RWPE2 (cell line): ENCODE measurements around the gene SLC43A2.

Source experiments
- ATAC-seq: fragments of 200-7000 bp; cut with Tn5 transposase; 3 replicates; pipeline ENCODE4 v1.9.1; 2021; ENCODE audit warnings: low read depth
- DNase-seq: peaks from one replicate; pipeline ENCODE4 v3.0.0-alpha.2; 2020; ENCODE audit warnings: low spot score
- H3K27ac ChIP-seq: fragments of 450-650 bp; 2 replicates; pipeline ENCODE4 v1.5.1; 2017; ENCODE audit warnings: mild to moderate bottlenecking; ENCODE audit not compliant: poor library complexity, severe bottlenecking
- H3K27me3 ChIP-seq: fragments of 250-450 bp; sonication (Bioruptor Pico); 2 replicates; pipeline ENCODE4 v1.5.1; 2021; ENCODE audit warnings: mild to moderate bottlenecking, moderate library complexity; ENCODE audit not compliant: insufficient read depth, poor library complexity, severe bottlenecking
- H3K36me3 ChIP-seq: fragments of 250-450 bp; sonication (Bioruptor Pico); 2 replicates; pipeline ENCODE4 v1.5.1; 2020; ENCODE audit warnings: low read depth, mild to moderate bottlenecking, moderate library complexity
- H3K4me1 ChIP-seq: fragments of 250-450 bp; sonication (Bioruptor Pico); 2 replicates; pipeline ENCODE4 v1.5.1; 2021; ENCODE audit warnings: mild to moderate bottlenecking, moderate library complexity; ENCODE audit not compliant: insufficient read depth, poor library complexity, severe bottlenecking
- H3K4me3 ChIP-seq: fragments of 250-450 bp; sonication (Bioruptor Pico); 2 replicates; pipeline ENCODE4 v1.5.1; 2021; ENCODE audit warnings: mild to moderate bottlenecking, moderate library complexity; ENCODE audit not compliant: severe bottlenecking
- H3K9me3 ChIP-seq: fragments of 250-450 bp; sonication (Bioruptor Pico); 2 replicates; pipeline ENCODE4 v1.5.1; 2021; ENCODE audit warnings: mild to moderate bottlenecking, moderate library complexity; ENCODE audit not compliant: severe bottlenecking
- CTCF ChIP-seq: fragments of 450-650 bp; IDR thresholded peaks from one replicate; pipeline ENCODE4 v1.5.1; 2017; ENCODE audit warnings: mild to moderate bottlenecking, moderate library complexity; ENCODE audit not compliant: poor library complexity, severe bottlenecking

Gene SLC43A2

GRCh38 chr17:1643293-1643998 lies 14.8 kb upstream of the SLC43A2 start:
- ATAC-seq, result peak; percentile 44; the same call in 2 of the 3 replicates
- peak; percentile 31 for TF ChIP-seq CTCF
- Histone ChIP-seq H3K27me3 (no peaks in the 10 kb centered on the region), H3K9me3 (no peaks in the 10 kb centered on the region), H3K4me1 (peaks cover 13% of the 10 kb centered on the region), H3K27ac (peak overlapping the region; percentile 48), H3K4me3 (peak overlapping the region; percentile 43), H3K36me3 (no peaks in the 10 kb centered on the region)
- DNase-seq, result no peak

- Histone ChIP-seq H3K27me3 (no peaks in the 10 kb centered on the region), H3K4me1 (peaks cover 13% of the 10 kb centered on the region), H3K36me3 (no peaks in the 10 kb centered on the region), H3K27ac (no peak overlapping the region), H3K9me3 (no peaks in the 10 kb centered on the region), H3K4me3 (no peak overlapping the region)
- TF ChIP-seq CTCF, result no peak
- DNase-seq, result no peak
- no peak for ATAC-seq
These were observed 12.4 kb upstream of the SLC43A2 start for GRCh38 chr17:1641065-1641403.

DNA sequence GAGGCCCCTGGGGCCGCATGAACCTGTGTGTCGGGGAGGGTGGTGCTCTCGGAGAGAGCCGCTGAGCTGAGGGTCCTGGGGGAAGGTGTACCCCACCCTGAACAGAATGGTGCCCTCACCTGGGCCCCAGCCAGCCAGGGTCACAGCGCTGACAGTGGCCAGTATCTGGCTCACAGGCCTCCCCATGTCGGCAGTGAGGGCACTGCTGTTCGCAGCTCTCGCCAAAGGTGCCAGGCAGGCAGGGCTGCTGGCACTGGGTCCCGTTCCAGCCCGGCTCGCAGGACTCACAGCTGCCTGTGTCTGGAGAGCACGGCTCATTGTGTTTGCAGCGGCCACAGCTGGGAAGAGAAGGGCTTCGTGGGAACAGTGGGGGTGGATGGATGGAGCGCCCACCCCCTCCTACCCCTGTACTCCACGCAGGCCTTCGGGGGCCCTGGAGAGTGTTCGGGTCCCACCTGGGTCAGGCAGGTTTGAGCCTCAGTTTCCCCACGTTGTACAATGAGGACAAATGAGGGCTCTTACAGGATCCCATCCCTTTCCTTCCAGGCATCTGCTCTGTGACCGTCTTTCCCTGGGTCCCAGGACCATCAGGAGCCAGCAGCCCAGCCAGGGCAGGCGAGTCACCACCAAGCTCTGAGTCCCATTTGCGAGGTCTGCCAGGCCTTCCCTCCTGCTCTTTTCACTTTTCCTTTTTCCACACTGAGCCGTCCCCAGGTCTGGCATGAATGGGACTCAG lies 11.9 kb upstream of the SLC43A2 start:
- no peak overlapping the region for H3K27ac ChIP-seq
- H3K4me1 ChIP-seq, result peaks cover 13% of the 10 kb centered on the region
- H3K4me3 ChIP-seq, result no peak overlapping the region
- H3K9me3 ChIP-seq, result no peaks in the 10 kb centered on the region
- H3K27me3 ChIP-seq, result no peaks in the 10 kb centered on the region
- TF ChIP-seq CTCF, result no peak
- DNase-seq, result no peak
- peak; percentile 33; the same call in 1 of the 3 replicates for ATAC-seq
- H3K36me3 ChIP-seq, result no peaks in the 10 kb centered on the region

DNA sequence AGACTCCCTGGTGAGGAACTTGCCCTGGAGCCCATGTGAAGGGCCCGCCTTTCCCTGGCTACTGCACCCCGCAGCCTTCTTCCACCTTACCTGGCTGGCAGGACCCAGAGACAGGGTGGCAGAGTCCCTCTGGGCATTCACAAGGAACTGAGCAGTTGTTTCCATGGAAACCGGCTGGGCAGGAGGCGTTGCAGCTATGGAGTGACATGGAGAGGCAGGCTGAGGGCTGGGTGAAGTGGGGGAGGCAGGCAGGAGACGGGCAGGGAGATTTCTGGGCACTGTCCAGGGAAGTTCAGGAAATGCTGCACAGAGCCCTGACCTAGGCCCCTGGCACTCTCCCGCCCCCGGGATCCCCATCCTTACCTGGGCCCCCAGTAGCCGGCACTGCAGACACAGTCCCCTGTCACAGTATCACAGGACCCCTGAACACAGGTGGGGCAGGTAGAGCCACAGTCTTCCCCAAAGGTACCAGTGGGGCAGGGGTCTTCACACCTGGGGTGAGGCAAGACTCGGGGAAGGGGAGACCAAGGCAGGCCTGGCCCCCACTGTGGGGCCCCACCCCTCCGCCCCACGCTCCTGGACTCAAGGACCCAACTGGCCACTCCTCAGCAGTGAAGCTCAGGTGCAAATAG lies 11.0 kb upstream of the SLC43A2 start:
- Histone ChIP-seq H3K4me3 (no peak overlapping the region), H3K9me3 (no peaks in the 10 kb centered on the region), H3K27ac (no peak overlapping the region), H3K27me3 (no peaks in the 10 kb centered on the region), H3K36me3 (no peaks in the 10 kb centered on the region), H3K4me1 (peaks cover 9% of the 10 kb centered on the region)
- ATAC-seq (no peak), DNase-seq (no peak)
- TF ChIP-seq CTCF, result no peak
